Middle frontal gyrus (tissue), 1 donor: ENCODE data around the gene CALML5.
"Not testable (repeated sequence)": the region's sequence is repeated elsewhere in the genome, so short reads cannot be mapped to it uniquely, and the experiment has no call there.

Experiments used
- DNase-seq: peaks from one replicate; pipeline ENCODE4 v3.0.0-alpha.2; 2015; ENCODE audit warnings: low spot score; ENCODE audit errors: extremely low spot score

CALML5 gene

GRCh38 chr10:5482016-5482415 is 17.4 kb downstream of the CALML5 start:
- no peak for DNase-seq

- DNase-seq = no peak
These were observed 18.2 kb downstream of the CALML5 start for GRCh38 chr10:5481121-5481520.

GRCh38 chr10:5480162-5480941 is 19.0 kb downstream of the CALML5 start:
- DNase-seq = no peak

- no peak for DNase-seq
These were observed 19.7 kb downstream of the CALML5 start for GRCh38 chr10:5479481-5480161.

GRCh38 chr10:5478694-5479305 is 20.6 kb downstream of the CALML5 start:
- no peak for DNase-seq

- DNase-seq = no peak
These were observed 21.2 kb downstream of the CALML5 start for GRCh38 chr10:5477948-5478693.

- DNase-seq = no peak
These were observed 22.3 kb downstream of the CALML5 start for GRCh38 chr10:5476918-5477525.

GRCh38 chr10:5475974-5476807 is 23.2 kb downstream of the CALML5 start:
- DNase-seq = not testable (repeated sequence)

- DNase-seq = not testable (repeated sequence)
These were observed 24.3 kb downstream of the CALML5 start for GRCh38 chr10:5475088-5475487.

- DNase-seq = not testable (repeated sequence)
These were observed 24.7 kb downstream of the CALML5 start for GRCh38 chr10:5474642-5475041.

GRCh38 chr10:5470062-5470751 is 29.2 kb downstream of the CALML5 start:
- DNase-seq = no peak

- DNase-seq = no peak
These were observed 29.9 kb downstream of the CALML5 start for GRCh38 chr10:5469353-5470061.

GRCh38 chr10:5468262-5469106 is 30.9 kb downstream of the CALML5 start:
- no peak for DNase-seq

- DNase-seq = no peak
These were observed 31.6 kb downstream of the CALML5 start for GRCh38 chr10:5467634-5468255.

GRCh38 chr10:5467207-5467535 is 32.2 kb downstream of the CALML5 start:
- DNase-seq = no peak

- DNase-seq = no peak
These were observed 32.7 kb downstream of the CALML5 start for GRCh38 chr10:5466451-5467206.

GRCh38 chr10:5465976-5466450 is 33.4 kb downstream of the CALML5 start:
- no peak for DNase-seq
